Esophagus squamous epithelium (tissue), 5 donors: ENCODE data around the gene CALM1. TPM values are rescaled to one million over a fixed set of nuclear protein-coding genes. Genes with fewer than 3 reads are reported as not detected.

Source experiments
- DNase-seq: peaks from one replicate; lab custom pipeline; 2025; lab: John Stamatoyannopoulos, UW
- H3K27ac ChIP-seq, 4 donors: fragments of 200-600 bp; sonication (generic); one replicate each; pipeline ENCODE4 v1.5.1; 2016 to 2019; ENCODE audit warnings: mild to moderate bottlenecking in 1 of 4
- H3K27me3 ChIP-seq, 4 donors: fragments of 200-600 bp; sonication (generic); 1 replicate in 3 of 4; 2 replicates in 1 of 4; pipeline versions ENCODE4 v1.5.1 to v1.6.0; 2017 to 2021; ENCODE audit warnings: antibody characterized with exemption in 1 of 4
- H3K36me3 ChIP-seq, 3 donors: fragments of 200-600 bp; sonication (generic); one replicate each; pipeline ENCODE4 v1.5.1; 2016 to 2019
- H3K4me1 ChIP-seq, 3 donors: fragments of 200-600 bp; sonication (generic); one replicate each; pipeline ENCODE4 v1.5.1; 2017 to 2019
- H3K4me3 ChIP-seq, 4 donors: fragments of 200-600 bp; sonication (generic); 1 replicate in 3 of 4; 2 replicates in 1 of 4; pipeline ENCODE4 v1.5.1; 2016 to 2019; ENCODE audit warnings: mild to moderate bottlenecking in 2 of 4, moderate library complexity in 1 of 4
- H3K9me3 ChIP-seq, 3 donors: fragments of 200-600 bp; sonication (generic); one replicate each; pipeline ENCODE4 v1.5.1; 2016 to 2019
- POLR2A ChIP-seq, 4 donors: fragments of 450-650 bp; IDR thresholded peaks; one replicate each; pipeline ENCODE4 v1.6.1; 2017; ENCODE audit warnings: antibody characterized with exemption in 4 of 4, mild to moderate bottlenecking in 4 of 4, moderate library complexity in 3 of 4
- WGBS, 2 donors: methylation state at CpG; one replicate each; pipeline ENCODE4 v1.1.5; 2018; 5-methylcytosine and 5-hydroxymethylcytosine counted together
- intact Hi-C: fragments of 100-400 bp; cut with DNase I; formaldehyde crosslinking; loops from one replicate; pipeline ENCODE4 v1.15.0; 2022
- total RNA-seq, 4 donors: library from RNA; depleted of rRNA; stranded (reverse); fragments of >200 nt; gene quantifications; one replicate each; pipeline ENCODE4 v1.1.0, GENCODE V29; 2016
- TF ChIP-seq, protein P1 (sequence below), 6 experiments: fragments of 450-650 bp in 4 of 6; fragments of 200-600 bp in 2 of 6; sonication (generic) in 2 of 6; IDR thresholded peaks; one replicate each; pipeline ENCODE4 v1.5.1; 2016 to 2019; ENCODE audit warnings: antibody characterized with exemption in 6 of 6, mild to moderate bottlenecking in 4 of 6, moderate library complexity in 4 of 6
- donor health status: DM: yes; HTN: yes; CAD: no.

The CALM1 gene
- total RNA-seq, 4 donors from 2014 or later = 329 to 554 (median 426) TPM

GRCh38 chr14:90368946-90369721 is 27.7 kb upstream of the CALM1 start:
- no peak overlapping the region for H3K27ac ChIP-seq
- H3K4me1 ChIP-seq = no peaks in the 10 kb centered on the region
- intact Hi-C loops = no loop called here
- WGBS, 2 donors = 50 to 70% methylated on average over 1 of the region's 1 CpG
- DNase-seq = no peak
- no peaks in the 10 kb centered on the region for H3K36me3 ChIP-seq
- no peak for TF ChIP-seq POLR2A (IDR thresholded peaks at IDR 0.05)
- TF ChIP-seq, protein P1, sequence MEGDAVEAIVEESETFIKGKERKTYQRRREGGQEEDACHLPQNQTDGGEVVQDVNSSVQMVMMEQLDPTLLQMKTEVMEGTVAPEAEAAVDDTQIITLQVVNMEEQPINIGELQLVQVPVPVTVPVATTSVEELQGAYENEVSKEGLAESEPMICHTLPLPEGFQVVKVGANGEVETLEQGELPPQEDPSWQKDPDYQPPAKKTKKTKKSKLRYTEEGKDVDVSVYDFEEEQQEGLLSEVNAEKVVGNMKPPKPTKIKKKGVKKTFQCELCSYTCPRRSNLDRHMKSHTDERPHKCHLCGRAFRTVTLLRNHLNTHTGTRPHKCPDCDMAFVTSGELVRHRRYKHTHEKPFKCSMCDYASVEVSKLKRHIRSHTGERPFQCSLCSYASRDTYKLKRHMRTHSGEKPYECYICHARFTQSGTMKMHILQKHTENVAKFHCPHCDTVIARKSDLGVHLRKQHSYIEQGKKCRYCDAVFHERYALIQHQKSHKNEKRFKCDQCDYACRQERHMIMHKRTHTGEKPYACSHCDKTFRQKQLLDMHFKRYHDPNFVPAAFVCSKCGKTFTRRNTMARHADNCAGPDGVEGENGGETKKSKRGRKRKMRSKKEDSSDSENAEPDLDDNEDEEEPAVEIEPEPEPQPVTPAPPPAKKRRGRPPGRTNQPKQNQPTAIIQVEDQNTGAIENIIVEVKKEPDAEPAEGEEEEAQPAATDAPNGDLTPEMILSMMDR (IDR thresholded peaks at IDR 0.05) = peak in 2 of 6 experiments; percentile 3 to 13
- no peaks in the 10 kb centered on the region for H3K27me3 ChIP-seq
- H3K9me3 ChIP-seq = no peaks in the 10 kb centered on the region
- no peak overlapping the region for H3K4me3 ChIP-seq

- intact Hi-C loops = no loop called here
- DNase-seq = no peak
- 92 to 95% methylated on average over 4 to 6 of the region's 6 CpGs for WGBS, 2 donors
Observed at GRCh38 chr14:90373887-90374286, 22.9 kb upstream of the CALM1 start.

GRCh38 chr14:90374813-90375212 is 22.0 kb upstream of the CALM1 start:
- Histone ChIP-seq H3K9me3 (no peaks in the 10 kb centered on the region), H3K4me1 (no peaks in the 10 kb centered on the region), H3K36me3 (no peaks in the 10 kb centered on the region), H3K27ac (no peak overlapping the region), H3K4me3 (no peak overlapping the region), H3K27me3 (no peaks in the 10 kb centered on the region)
- WGBS, 2 donors = 84 to 86% methylated on average over 4 of the region's 4 CpGs
- intact Hi-C loops = no loop called here
- no peak for TF ChIP-seq POLR2A (IDR thresholded peaks at IDR 0.05)
- TF ChIP-seq, protein P1 (IDR thresholded peaks at IDR 0.05) = no peak
- no peak for DNase-seq

More at GRCh38 chr14:90373887-90374286, 22.9 kb upstream of the CALM1 start:
- H3K27me3 ChIP-seq = no peaks in the 10 kb centered on the region
- no peak overlapping the region for H3K4me3 ChIP-seq
- TF ChIP-seq, protein P1 (IDR thresholded peaks at IDR 0.05) = no peak
- no peak for TF ChIP-seq POLR2A (IDR thresholded peaks at IDR 0.05)
- H3K36me3 ChIP-seq = no peaks in the 10 kb centered on the region
- no peaks in the 10 kb centered on the region for H3K9me3 ChIP-seq
- H3K27ac ChIP-seq = no peak overlapping the region
- H3K4me1 ChIP-seq = no peaks in the 10 kb centered on the region

- H3K36me3 ChIP-seq = no peaks in the 10 kb centered on the region
- H3K4me3 ChIP-seq = no peak overlapping the region
- WGBS, 2 donors = 51 to 61% methylated on average over 4 of the region's 4 CpGs
- no peaks in the 10 kb centered on the region for H3K9me3 ChIP-seq
- H3K4me1 ChIP-seq = no peaks in the 10 kb centered on the region
- no peak for DNase-seq
- TF ChIP-seq POLR2A (IDR thresholded peaks at IDR 0.05) = no peak
- TF ChIP-seq, protein P1 (IDR thresholded peaks at IDR 0.05) = no peak
- no peak overlapping the region for H3K27ac ChIP-seq
- no peaks in the 10 kb centered on the region for H3K27me3 ChIP-seq
- intact Hi-C loops = no loop called here
Observed at GRCh38 chr14:90375934-90376333, 20.9 kb upstream of the CALM1 start.

DNA sequence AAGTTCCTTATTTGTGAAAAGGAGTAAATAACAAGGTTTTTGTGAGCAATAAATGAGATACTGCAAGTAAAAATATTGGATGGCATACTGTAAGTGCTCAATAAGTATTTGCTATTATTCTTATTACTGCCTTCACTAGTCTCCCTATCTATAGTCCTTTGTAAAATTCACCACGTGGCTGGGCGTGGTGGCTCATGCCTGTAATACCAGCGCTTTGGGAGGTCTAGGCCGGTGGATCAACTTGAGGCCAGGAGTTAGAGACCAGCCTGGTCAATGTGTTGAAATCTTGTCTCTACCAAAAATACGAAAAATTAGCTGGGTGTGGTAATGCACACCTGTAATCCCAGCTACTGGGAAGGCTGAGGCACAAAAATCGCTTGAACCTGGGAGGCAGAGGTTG is 18.6 kb upstream of the CALM1 start:
- Histone ChIP-seq H3K4me3 (no peak overlapping the region), H3K36me3 (no peaks in the 10 kb centered on the region), H3K27me3 (no peaks in the 10 kb centered on the region), H3K9me3 (no peaks in the 10 kb centered on the region), H3K27ac (no peak overlapping the region), H3K4me1 (peaks cover 0 to 15% (median 11%) of the 10 kb centered on the region in 3 donors)
- DNase-seq = no peak
- 77 to 79% methylated on average over 5 to 6 of the region's 6 CpGs for WGBS, 2 donors
- TF ChIP-seq, protein P1 (IDR thresholded peaks at IDR 0.05) = no peak
- no peak for TF ChIP-seq POLR2A (IDR thresholded peaks at IDR 0.05)
- intact Hi-C loops = no loop called here
